HCT116 (cell line): ENCODE data around the gene CENPE. TPM values are rescaled to one million over a fixed set of nuclear protein-coding genes. Genes with fewer than 3 reads are reported as not detected.

ENCODE experiments used
- ATAC-seq: fragments of 200-7000 bp; cut with Tn5 transposase; 2 replicates; pipeline ENCODE4 v1.9.1; 2020; ENCODE audit warnings: mild to moderate bottlenecking, moderate library complexity
- BruUV-seq: library from RNA; stranded (reverse); fragments of 400-500 nt; replicated peaks from 2 replicates; lab custom pipeline; 2021; lab: Mats Ljungman, UMichigan
- CTCF ChIA-PET: fragments of 300-600 bp; sonication (Branson Sonifier 250); formaldehyde crosslinking; loops from one replicate; lab custom pipeline; 2021; ENCODE audit warnings: antibody characterized with exemption; lab: Charles Lee
- POLR2A ChIA-PET: fragments of 300-600, 350-600 bp; sonication (Branson Sonifier 250); formaldehyde crosslinking; loops from one replicate; lab custom pipeline; 2021; ENCODE audit warnings: antibody characterized with exemption; lab: Charles Lee
- RAD21 ChIA-PET, 2 experiments: fragments of 300-600 bp; sonication (Branson Sonifier 250); formaldehyde crosslinking; loops; one replicate each; lab custom pipeline; 2023; ENCODE audit warnings: low total read pairs in 2 of 2; ENCODE audit not compliant: uncharacterized antibody in 2 of 2, unreplicated experiment in 2 of 2, low non-redundant PET in 1 of 2; lab: Charles Lee
- DNase-seq: peaks from one replicate; pipeline ENCODE4 v3.0.0-alpha.2; 2010; ENCODE audit warnings: low read depth, low spot score
- H2AFZ ChIP-seq: fragments of 200-600 bp; shearing (Covaris generic), sonication (generic); 2 replicates; pipeline ENCODE4 v1.6.1; 2017; ENCODE audit warnings: low read depth, mixed run types, mixed read lengths, antibody characterized with exemption, low read length; ENCODE audit not compliant: poor library complexity, severe bottlenecking
- H3K27ac ChIP-seq: 2 replicates; pipeline ENCODE4 v1.5.1; 2012; ENCODE audit warnings: low read depth, low read length
- H3K27me3 ChIP-seq: fragments of 200-600 bp; sonication (generic); 2 replicates; pipeline ENCODE4 v1.6.1; 2016; ENCODE audit warnings: mixed run types, low read length, mixed read lengths; ENCODE audit not compliant: insufficient read depth
- H3K36me3 ChIP-seq, 2 experiments: fragments of 200-500 bp in 1 of 2; fragments of 200-600 bp in 1 of 2; sonication (Bioruptor generic) in 1 of 2; sonication (generic) in 1 of 2; 2 replicates each; pipeline versions ENCODE4 v1.5.1 to v1.6.1; 2014 to 2016; ENCODE audit warnings: low read length in 2 of 2, inconsistent platforms in 1 of 2, mixed read lengths in 1 of 2, mixed run types in 1 of 2; ENCODE audit not compliant: insufficient read depth in 2 of 2, control insufficient read depth in 1 of 2
- H3K4me1 ChIP-seq, 2 experiments: fragments of 200-600 bp in 1 of 2; sonication (generic) in 1 of 2; 2 replicates each; pipeline versions ENCODE4 v1.5.1 to v1.6.1; 2012 to 2017; ENCODE audit warnings: low read length in 2 of 2, inconsistent platforms in 1 of 2, mild to moderate bottlenecking in 1 of 2, mixed read lengths in 1 of 2, mixed run types in 1 of 2, moderate library complexity in 1 of 2; ENCODE audit not compliant: insufficient read depth in 2 of 2, control insufficient read depth in 1 of 2
- H3K4me2 ChIP-seq: fragments of 200-600 bp; sonication (generic); 2 replicates; pipeline ENCODE4 v1.6.1; 2017; ENCODE audit warnings: mixed run types, low read length, mixed read lengths
- H3K4me3 ChIP-seq, 2 experiments: fragments of 200-600 bp in 1 of 2; sonication (generic) in 1 of 2; replicated peaks in 1 of 2; 2 replicates each; pipeline ENCODE4 v1.5.1; 2011 to 2016; ENCODE audit warnings: low read length in 2 of 2, control low read depth in 1 of 2, low read depth in 1 of 2, mild to moderate bottlenecking in 1 of 2, mixed read lengths in 1 of 2, mixed run types in 1 of 2
- H3K79me2 ChIP-seq: fragments of 200-600 bp; sonication (generic); 2 replicates; pipeline ENCODE4 v1.6.1; 2017; ENCODE audit warnings: mild to moderate bottlenecking, mixed run types, low read length, moderate library complexity, mixed read lengths; ENCODE audit not compliant: insufficient read depth
- H3K9ac ChIP-seq: fragments of 200-600 bp; sonication (generic); 2 replicates; pipeline ENCODE4 v1.6.1; 2016; ENCODE audit warnings: low read length, mixed read lengths
- H3K9me2 ChIP-seq: fragments of 200-600 bp; sonication (generic), shearing (Covaris generic); 2 replicates; pipeline ENCODE4 v1.6.1; 2017; ENCODE audit warnings: mixed run types, mild to moderate bottlenecking, moderate library complexity; ENCODE audit not compliant: insufficient read depth
- H3K9me3 ChIP-seq, 2 experiments: fragments of 200-500 bp in 1 of 2; fragments of 200-600 bp in 1 of 2; sonication (Bioruptor generic) in 1 of 2; sonication (generic) in 1 of 2; 2 replicates each; pipeline ENCODE4 v1.6.1; 2014 to 2017; ENCODE audit warnings: low read length in 2 of 2, mixed read lengths in 2 of 2, inconsistent platforms in 1 of 2, low read depth in 1 of 2, mild to moderate bottlenecking in 1 of 2, mixed run types in 1 of 2, moderate library complexity in 1 of 2; ENCODE audit not compliant: control insufficient read depth in 1 of 2, insufficient read depth in 1 of 2
- H4K20me1 ChIP-seq: fragments of 200-600 bp; sonication (generic), shearing (Covaris generic); 2 replicates; pipeline ENCODE4 v1.6.1; 2017; ENCODE audit warnings: mixed run types, mild to moderate bottlenecking, moderate library complexity; ENCODE audit not compliant: insufficient read depth
- CBX3 ChIP-seq: IDR thresholded peaks from 2 replicates; pipeline ENCODE4 v1.6.1; 2012; ENCODE audit warnings: low read depth
- CEBPB ChIP-seq: IDR thresholded peaks from 2 replicates; pipeline ENCODE4 v1.6.1; 2012; ENCODE audit warnings: low read depth
- EGR1 ChIP-seq: IDR thresholded peaks from 2 replicates; pipeline ENCODE4 v1.6.1; 2012; ENCODE audit warnings: low read depth
- ELF1 ChIP-seq: IDR thresholded peaks from 2 replicates; pipeline ENCODE4 v1.6.1; 2012; ENCODE audit warnings: low read depth, borderline replicate concordance
- FOSL1 ChIP-seq: IDR thresholded peaks from 2 replicates; pipeline ENCODE4 v1.6.1; 2012; ENCODE audit warnings: low read depth
- POLR2A ChIP-seq: IDR thresholded peaks from 2 replicates; pipeline ENCODE4 v1.7.0; 2011; ENCODE audit warnings: borderline replicate concordance; ENCODE audit not compliant: insufficient read depth, insufficient read length; ENCODE audit errors: extremely low read depth
- RAD21 ChIP-seq: IDR thresholded peaks from 2 replicates; pipeline ENCODE4 v1.6.1; 2012; ENCODE audit warnings: low read depth, mild to moderate bottlenecking
- ZFX ChIP-seq: fragments of 450-650 bp; IDR thresholded peaks from 2 replicates; pipeline ENCODE4 v1.6.1; 2017
- ZNF274 ChIP-seq: fragments of 200-500 bp; sonication (Bioruptor generic); IDR thresholded peaks from 2 replicates; pipeline ENCODE4 v1.6.1; 2014; ENCODE audit warnings: mild to moderate bottlenecking, low read depth, low read length, inconsistent platforms
- intact Hi-C: fragments of 100-400 bp; cut with micrococcal nuclease; formaldehyde crosslinking; loops from 2 replicates; pipeline ENCODE4 v1.10.0; 2022
- total RNA-seq: library from RNA; stranded (reverse); gene quantifications from one replicate; pipeline ENCODE4 v1.2.1, GENCODE V29; 2021; ENCODE audit not compliant: unreplicated experiment
- TF ChIP-seq, protein P1 (sequence below): IDR thresholded peaks from 2 replicates; pipeline ENCODE4 v1.6.1; 2012
- TF ChIP-seq, protein P2 (sequence below), 3 experiments: fragments of 200-600 bp in 1 of 3; sonication (generic) in 1 of 3; IDR thresholded peaks in 2 of 3; conservative IDR thresholded peaks in 1 of 3; 2 replicates each; pipeline ENCODE4 v1.5.1; 2012 to 2017; ENCODE audit warnings: low read depth in 2 of 3, low read length in 2 of 3, antibody characterized with exemption in 1 of 3, borderline replicate concordance in 1 of 3, control low read depth in 1 of 3, mild to moderate bottlenecking in 1 of 3, mixed read lengths in 1 of 3, mixed run types in 1 of 3, moderate library complexity in 1 of 3; ENCODE audit not compliant: insufficient read depth in 1 of 3
- TF ChIP-seq, protein P3 (sequence below): IDR thresholded peaks from 2 replicates; pipeline ENCODE4 v1.6.1; 2012; ENCODE audit warnings: low read depth
- TF ChIP-seq, protein P4 (sequence below): IDR thresholded peaks from 2 replicates; pipeline ENCODE4 v1.6.1; 2012

Gene CENPE
- total RNA-seq, 1 experiment from 2014 or later = 31.3 TPM

DNA sequence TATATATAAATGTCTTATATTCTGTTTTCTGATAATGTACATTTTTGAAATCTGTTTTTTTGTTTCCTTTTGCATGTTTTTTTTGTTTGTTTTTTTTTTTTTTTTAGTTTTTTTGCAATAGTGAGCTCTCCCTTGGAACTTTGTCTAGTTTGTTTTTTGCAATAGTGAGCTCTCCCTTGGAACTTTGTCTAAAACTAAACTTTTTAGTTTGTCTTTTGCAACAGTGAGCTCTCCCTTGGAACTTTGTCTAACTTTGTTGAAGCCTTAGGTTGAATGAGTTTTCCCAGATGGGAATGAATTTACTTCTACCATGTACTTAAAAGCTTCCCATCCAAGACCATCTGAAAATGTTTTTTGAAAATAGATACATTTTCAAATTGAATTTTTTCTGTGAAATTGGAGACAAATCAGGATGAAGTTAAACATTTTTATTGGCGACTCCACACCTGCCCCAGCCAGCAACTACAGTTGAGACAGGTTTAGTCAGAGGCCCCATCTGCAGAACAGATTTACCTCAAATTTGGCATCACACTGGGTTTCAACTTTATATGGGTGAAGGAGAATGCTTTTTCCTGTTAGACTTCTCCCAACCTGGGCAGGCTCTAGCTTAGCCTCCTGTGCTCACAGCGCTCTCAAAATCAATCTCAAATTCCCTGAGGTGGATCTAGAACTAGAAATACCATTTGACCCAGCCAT is 137.5 kb downstream of the CENPE start:
- ChIA-PET CTCF (no interaction called here), POLR2A (no interaction called here)
- intact Hi-C loops = no loop called here

More for the DNA sequence above, 137.5 kb downstream of the CENPE start:
- no peaks in the 10 kb centered on the region for H4K20me1 ChIP-seq
- H3K4me3 ChIP-seq = no peak overlapping the region
- H3K4me1 ChIP-seq = no peaks in the 10 kb centered on the region
- no TSS peak for BruUV-seq
- H3K9me2 ChIP-seq = no peaks in the 10 kb centered on the region
- H3K4me2 ChIP-seq = no peak overlapping the region
- H3K9ac ChIP-seq = no peak overlapping the region
- H3K79me2 ChIP-seq = no peaks in the 10 kb centered on the region
- no peak for ATAC-seq
- DNase-seq = no peak
- RAD21 ChIA-PET = no interaction called here
- TF ChIP-seq ZNF274 (no peak), EGR1 (no peak), RAD21 (no peak), ZFX (no peak), CBX3 (no peak), CEBPB (no peak), ELF1 (no peak), FOSL1 (no peak), POLR2A (no peak)
- TF ChIP-seq, protein P1, sequence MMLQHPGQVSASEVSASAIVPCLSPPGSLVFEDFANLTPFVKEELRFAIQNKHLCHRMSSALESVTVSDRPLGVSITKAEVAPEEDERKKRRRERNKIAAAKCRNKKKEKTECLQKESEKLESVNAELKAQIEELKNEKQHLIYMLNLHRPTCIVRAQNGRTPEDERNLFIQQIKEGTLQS = no peak
- TF ChIP-seq, protein P2, sequence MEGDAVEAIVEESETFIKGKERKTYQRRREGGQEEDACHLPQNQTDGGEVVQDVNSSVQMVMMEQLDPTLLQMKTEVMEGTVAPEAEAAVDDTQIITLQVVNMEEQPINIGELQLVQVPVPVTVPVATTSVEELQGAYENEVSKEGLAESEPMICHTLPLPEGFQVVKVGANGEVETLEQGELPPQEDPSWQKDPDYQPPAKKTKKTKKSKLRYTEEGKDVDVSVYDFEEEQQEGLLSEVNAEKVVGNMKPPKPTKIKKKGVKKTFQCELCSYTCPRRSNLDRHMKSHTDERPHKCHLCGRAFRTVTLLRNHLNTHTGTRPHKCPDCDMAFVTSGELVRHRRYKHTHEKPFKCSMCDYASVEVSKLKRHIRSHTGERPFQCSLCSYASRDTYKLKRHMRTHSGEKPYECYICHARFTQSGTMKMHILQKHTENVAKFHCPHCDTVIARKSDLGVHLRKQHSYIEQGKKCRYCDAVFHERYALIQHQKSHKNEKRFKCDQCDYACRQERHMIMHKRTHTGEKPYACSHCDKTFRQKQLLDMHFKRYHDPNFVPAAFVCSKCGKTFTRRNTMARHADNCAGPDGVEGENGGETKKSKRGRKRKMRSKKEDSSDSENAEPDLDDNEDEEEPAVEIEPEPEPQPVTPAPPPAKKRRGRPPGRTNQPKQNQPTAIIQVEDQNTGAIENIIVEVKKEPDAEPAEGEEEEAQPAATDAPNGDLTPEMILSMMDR (IDR thresholded peaks at IDR 0.05 in 2 of 3, conservative IDR thresholded peaks at IDR 0.05 in 1 of 3; ENCODE audit: borderline replicate concordance in 1 of 3, insufficient read depth in 1 of 3, low read depth in 2 of 3, low read length in 2 of 3) = no peak
- TF ChIP-seq, protein P3, sequence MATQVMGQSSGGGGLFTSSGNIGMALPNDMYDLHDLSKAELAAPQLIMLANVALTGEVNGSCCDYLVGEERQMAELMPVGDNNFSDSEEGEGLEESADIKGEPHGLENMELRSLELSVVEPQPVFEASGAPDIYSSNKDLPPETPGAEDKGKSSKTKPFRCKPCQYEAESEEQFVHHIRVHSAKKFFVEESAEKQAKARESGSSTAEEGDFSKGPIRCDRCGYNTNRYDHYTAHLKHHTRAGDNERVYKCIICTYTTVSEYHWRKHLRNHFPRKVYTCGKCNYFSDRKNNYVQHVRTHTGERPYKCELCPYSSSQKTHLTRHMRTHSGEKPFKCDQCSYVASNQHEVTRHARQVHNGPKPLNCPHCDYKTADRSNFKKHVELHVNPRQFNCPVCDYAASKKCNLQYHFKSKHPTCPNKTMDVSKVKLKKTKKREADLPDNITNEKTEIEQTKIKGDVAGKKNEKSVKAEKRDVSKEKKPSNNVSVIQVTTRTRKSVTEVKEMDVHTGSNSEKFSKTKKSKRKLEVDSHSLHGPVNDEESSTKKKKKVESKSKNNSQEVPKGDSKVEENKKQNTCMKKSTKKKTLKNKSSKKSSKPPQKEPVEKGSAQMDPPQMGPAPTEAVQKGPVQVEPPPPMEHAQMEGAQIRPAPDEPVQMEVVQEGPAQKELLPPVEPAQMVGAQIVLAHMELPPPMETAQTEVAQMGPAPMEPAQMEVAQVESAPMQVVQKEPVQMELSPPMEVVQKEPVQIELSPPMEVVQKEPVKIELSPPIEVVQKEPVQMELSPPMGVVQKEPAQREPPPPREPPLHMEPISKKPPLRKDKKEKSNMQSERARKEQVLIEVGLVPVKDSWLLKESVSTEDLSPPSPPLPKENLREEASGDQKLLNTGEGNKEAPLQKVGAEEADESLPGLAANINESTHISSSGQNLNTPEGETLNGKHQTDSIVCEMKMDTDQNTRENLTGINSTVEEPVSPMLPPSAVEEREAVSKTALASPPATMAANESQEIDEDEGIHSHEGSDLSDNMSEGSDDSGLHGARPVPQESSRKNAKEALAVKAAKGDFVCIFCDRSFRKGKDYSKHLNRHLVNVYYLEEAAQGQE = no peak
- TF ChIP-seq, protein P4, sequence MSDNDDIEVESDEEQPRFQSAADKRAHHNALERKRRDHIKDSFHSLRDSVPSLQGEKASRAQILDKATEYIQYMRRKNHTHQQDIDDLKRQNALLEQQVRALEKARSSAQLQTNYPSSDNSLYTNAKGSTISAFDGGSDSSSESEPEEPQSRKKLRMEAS = no peak
- H3K9me3 ChIP-seq = no peaks in the 10 kb centered on the region
- H2AFZ ChIP-seq = no peak overlapping the region
- H3K27me3 ChIP-seq = no peaks in the 10 kb centered on the region
- H3K27ac ChIP-seq = no peak overlapping the region
- H3K36me3 ChIP-seq = 0 out of 4 replicates have a peak, but pooled peaks cover 0 to 3% of the 10 kb centered on the region in 2 experiments
